Measurements from ENCODE around the gene WDR72.

Gene WDR72

GRCh38 chr15:53525894-53526293 is 233.6 kb downstream of the WDR72 start:
- Histone ChIP-seq H3K4me3 (ENCODE audit: low read length) (no peak overlapping the region), H3K36me3 (ENCODE audit: control insufficient read depth, low read length) (no peaks in the 10 kb centered on the region), H3F3A (ENCODE audit: control insufficient read depth, insufficient read depth) (no peaks in the 10 kb centered on the region), H3K79me2 (ENCODE audit: control insufficient read depth, low read length) (no peaks in the 10 kb centered on the region), H3K27ac (ENCODE audit: low read depth, low read length) (no peak overlapping the region), H3K4me1 (ENCODE audit: control insufficient read depth, low read length) (no peaks in the 10 kb centered on the region), H4K20me1 (ENCODE audit: control insufficient read depth, insufficient read depth, low read depth, low read length) (no peaks in the 10 kb centered on the region), H3K27me3 (ENCODE audit: control insufficient read depth, low read length) (no peaks in the 10 kb centered on the region), H3K9me3 (ENCODE audit: control insufficient read depth, insufficient read depth, low read length) (no peaks in the 10 kb centered on the region), H3K9me2 (replicated peaks; ENCODE audit: control insufficient read depth, low read length) (no peaks in the 10 kb centered on the region), H3K4me2 (ENCODE audit: low read length) (no peak overlapping the region)
- TF ChIP-seq CTCF (IDR thresholded peaks at IDR 0.05; ENCODE audit: low read depth, low read length, poor library complexity, severe bottlenecking) (no peak), EZH2phosphoT487 (IDR thresholded peaks at IDR 0.05; ENCODE audit: borderline replicate concordance, low read length) (no peak)

GRCh38 chr15:53522991-53523390 is 236.5 kb downstream of the WDR72 start:
- Histone ChIP-seq H3K9me3 (ENCODE audit: control insufficient read depth, insufficient read depth, low read length) (no peaks in the 10 kb centered on the region), H3K4me3 (ENCODE audit: low read length) (no peak overlapping the region), H4K20me1 (ENCODE audit: control insufficient read depth, insufficient read depth, low read depth, low read length) (no peaks in the 10 kb centered on the region), H3K4me1 (ENCODE audit: control insufficient read depth, low read length) (no peaks in the 10 kb centered on the region), H3K27ac (ENCODE audit: low read depth, low read length) (no peak overlapping the region), H3K4me2 (ENCODE audit: low read length) (no peak overlapping the region), H3K27me3 (ENCODE audit: control insufficient read depth, low read length) (no peaks in the 10 kb centered on the region), H3K9me2 (replicated peaks; ENCODE audit: control insufficient read depth, low read length) (no peaks in the 10 kb centered on the region), H3F3A (ENCODE audit: control insufficient read depth, insufficient read depth) (no peaks in the 10 kb centered on the region), H3K79me2 (ENCODE audit: control insufficient read depth, low read length) (no peaks in the 10 kb centered on the region), H3K36me3 (ENCODE audit: control insufficient read depth, low read length) (no peaks in the 10 kb centered on the region)
- TF ChIP-seq CTCF (IDR thresholded peaks at IDR 0.05; ENCODE audit: low read depth, low read length, poor library complexity, severe bottlenecking) = no peak
- TF ChIP-seq EZH2phosphoT487 (IDR thresholded peaks at IDR 0.05; ENCODE audit: borderline replicate concordance, low read length) = no peak

- no peak overlapping the region for H3K4me2 ChIP-seq (ENCODE audit: low read length)
- no peak overlapping the region for H3K27ac ChIP-seq (ENCODE audit: low read depth, low read length)
- H3K9me3 ChIP-seq (ENCODE audit: control insufficient read depth, insufficient read depth, low read length) = no peaks in the 10 kb centered on the region
- H4K20me1 ChIP-seq (ENCODE audit: control insufficient read depth, insufficient read depth, low read depth, low read length) = no peaks in the 10 kb centered on the region
- H3K36me3 ChIP-seq (ENCODE audit: control insufficient read depth, low read length) = no peaks in the 10 kb centered on the region
- TF ChIP-seq EZH2phosphoT487 (IDR thresholded peaks at IDR 0.05; ENCODE audit: borderline replicate concordance, low read length) = no peak
- no peak for TF ChIP-seq CTCF (IDR thresholded peaks at IDR 0.05; ENCODE audit: low read depth, low read length, poor library complexity, severe bottlenecking)
- H3K4me1 ChIP-seq (ENCODE audit: control insufficient read depth, low read length) = no peaks in the 10 kb centered on the region
- H3K4me3 ChIP-seq (ENCODE audit: low read length) = no peak overlapping the region
- H3K27me3 ChIP-seq (ENCODE audit: control insufficient read depth, low read length) = no peaks in the 10 kb centered on the region
- no peaks in the 10 kb centered on the region for H3K9me2 ChIP-seq (replicated peaks; ENCODE audit: control insufficient read depth, low read length)
- no peaks in the 10 kb centered on the region for H3K79me2 ChIP-seq (ENCODE audit: control insufficient read depth, low read length)
- no peaks in the 10 kb centered on the region for H3F3A ChIP-seq (ENCODE audit: control insufficient read depth, insufficient read depth)
Measured at GRCh38 chr15:53520996-53521395, 238.5 kb downstream of the WDR72 start.

- Histone ChIP-seq H4K20me1 (ENCODE audit: control insufficient read depth, insufficient read depth, low read depth, low read length) (no peaks in the 10 kb centered on the region), H3F3A (ENCODE audit: control insufficient read depth, insufficient read depth) (no peaks in the 10 kb centered on the region), H3K36me3 (ENCODE audit: control insufficient read depth, low read length) (no peaks in the 10 kb centered on the region), H3K4me2 (ENCODE audit: low read length) (no peak overlapping the region), H3K4me3 (ENCODE audit: low read length) (no peak overlapping the region), H3K4me1 (ENCODE audit: control insufficient read depth, low read length) (no peaks in the 10 kb centered on the region), H3K9me2 (replicated peaks; ENCODE audit: control insufficient read depth, low read length) (no peaks in the 10 kb centered on the region), H3K79me2 (ENCODE audit: control insufficient read depth, low read length) (no peaks in the 10 kb centered on the region), H3K27me3 (ENCODE audit: control insufficient read depth, low read length) (no peaks in the 10 kb centered on the region), H3K27ac (ENCODE audit: low read depth, low read length) (no peak overlapping the region), H3K9me3 (ENCODE audit: control insufficient read depth, insufficient read depth, low read length) (no peaks in the 10 kb centered on the region)
- TF ChIP-seq EZH2phosphoT487 (IDR thresholded peaks at IDR 0.05; ENCODE audit: borderline replicate concordance, low read length) = no peak
- TF ChIP-seq CTCF (IDR thresholded peaks at IDR 0.05; ENCODE audit: low read depth, low read length, poor library complexity, severe bottlenecking) = no peak
Measured at GRCh38 chr15:53513431-53513830, 246.0 kb downstream of the WDR72 start.
